ENCODE data around the gene GON7. TPM values are rescaled to one million over a fixed set of nuclear protein-coding genes. Genes with fewer than 3 reads are reported as not detected.
"Not testable (repeated sequence)": the region's sequence is repeated elsewhere in the genome, so short reads cannot be mapped to it uniquely, and the experiment has no call there.

Gene GON7
- polyA plus RNA-seq, 1 donor: 14.9 TPM

DNA sequence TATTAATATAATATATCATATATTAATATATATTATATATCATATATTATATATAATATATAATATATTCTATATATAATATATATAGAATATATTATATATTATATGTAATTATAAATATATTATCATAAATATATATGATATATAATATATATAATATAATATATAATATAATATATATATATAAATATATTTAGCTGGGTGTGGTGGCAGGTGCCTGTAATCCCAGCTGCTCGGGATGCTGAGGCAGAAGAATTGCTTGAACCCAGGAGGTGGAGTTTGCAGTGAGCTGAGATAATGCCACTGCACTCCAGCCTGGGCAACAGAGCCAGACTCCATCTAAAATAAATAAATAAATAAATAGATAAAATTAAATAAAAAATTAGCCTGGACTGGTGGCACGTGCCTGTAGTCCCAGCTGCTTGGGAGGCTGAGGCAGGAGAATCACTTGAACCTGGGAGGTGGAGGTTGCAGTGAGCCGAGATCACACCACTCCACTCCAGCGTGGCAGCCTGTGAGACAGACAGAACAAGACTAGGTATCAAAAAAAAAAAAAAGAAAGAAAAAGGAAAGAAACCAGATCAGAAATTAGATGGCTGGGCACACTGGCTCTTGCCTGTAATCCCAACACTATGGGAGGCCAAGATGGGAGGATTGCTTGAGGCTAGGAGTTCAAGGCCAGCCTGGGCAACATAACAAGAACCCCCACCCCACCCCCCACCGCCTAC is 47.1 kb downstream of the GON7 start:
- H3K9me3 ChIP-seq (ENCODE audit: control insufficient read depth, low read depth, low read length); H3K27ac ChIP-seq (ENCODE audit: low read length); H3K4me3 ChIP-seq (ENCODE audit: low read length); H3K4me1 ChIP-seq (ENCODE audit: control insufficient read depth, insufficient read depth, low read length); DNase-seq; H3K36me3 ChIP-seq (ENCODE audit: control insufficient read depth, insufficient read depth, low read length); H3K27me3 ChIP-seq (ENCODE audit: control insufficient read depth, insufficient read depth, low read length): not testable (repeated sequence)
- 83% methylated on average over 1 of the region's 5 CpGs for WGBS (ENCODE audit: insufficient coverage, low lambda C conversion rate)

DNA sequence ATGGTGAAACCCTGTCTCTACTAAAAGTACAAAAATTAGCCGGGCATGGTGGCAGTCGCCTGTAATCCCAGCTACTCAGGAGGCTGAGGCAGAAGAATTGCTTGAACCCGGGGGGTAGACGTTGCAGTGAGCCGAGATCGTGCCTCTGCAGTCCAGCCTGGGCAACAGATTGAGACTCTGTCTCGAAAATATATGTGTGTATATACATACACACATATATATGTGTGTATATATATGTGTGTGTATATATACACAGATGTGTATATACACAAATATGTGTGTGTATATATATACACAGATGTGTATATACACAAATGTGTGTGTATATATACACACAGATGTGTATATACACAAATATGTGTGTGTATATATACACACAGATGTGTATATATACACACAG is 48.5 kb downstream of the GON7 start:
- no CpG with 5 or more reads among the region's 7 CpGs for WGBS (ENCODE audit: insufficient coverage, low lambda C conversion rate)
- H3K36me3 ChIP-seq (ENCODE audit: control insufficient read depth, insufficient read depth, low read length); H3K9me3 ChIP-seq (ENCODE audit: control insufficient read depth, low read depth, low read length); H3K27me3 ChIP-seq (ENCODE audit: control insufficient read depth, insufficient read depth, low read length); H3K4me1 ChIP-seq (ENCODE audit: control insufficient read depth, insufficient read depth, low read length); DNase-seq; H3K27ac ChIP-seq (ENCODE audit: low read length); H3K4me3 ChIP-seq (ENCODE audit: low read length): not testable (repeated sequence)

DNA sequence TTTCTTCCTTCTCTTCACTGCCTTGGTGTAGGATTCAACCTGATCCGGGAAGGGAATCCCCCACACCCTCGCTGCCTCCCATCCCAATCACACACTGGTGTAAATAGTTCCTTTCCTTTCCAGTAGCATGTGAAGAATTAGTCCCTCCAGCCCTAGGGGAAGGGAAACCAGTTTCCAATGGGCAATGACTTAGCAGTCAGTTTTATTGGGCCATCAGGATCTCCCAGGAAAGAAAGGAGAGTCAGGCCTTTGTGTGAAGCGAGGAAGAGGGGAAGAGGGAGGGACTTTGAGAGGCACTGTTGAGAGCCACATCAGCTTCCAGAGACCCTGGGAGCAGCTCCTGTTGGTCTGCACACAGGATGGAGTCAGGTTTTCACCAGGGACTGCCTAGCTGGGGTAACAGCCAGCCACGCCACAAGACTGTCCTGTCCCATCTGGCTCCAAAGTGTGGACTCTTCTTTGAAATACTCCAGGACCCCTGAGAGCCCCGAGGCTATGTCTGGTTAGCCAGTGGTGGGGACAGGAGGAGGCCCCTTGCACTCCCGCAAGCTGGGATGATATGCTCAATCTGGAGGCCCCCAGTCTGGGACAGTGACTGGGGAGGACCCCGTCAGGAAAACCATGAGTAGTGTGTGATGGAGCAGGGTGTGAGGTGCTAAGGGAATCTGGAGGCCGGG is 50.0 kb downstream of the GON7 start:
- Histone ChIP-seq H3K9me3 (ENCODE audit: control insufficient read depth, low read depth, low read length) (no peaks in the 10 kb centered on the region), H3K27me3 (ENCODE audit: control insufficient read depth, insufficient read depth, low read length) (no peaks in the 10 kb centered on the region), H3K4me3 (ENCODE audit: low read length) (no peak overlapping the region), H3K27ac (ENCODE audit: low read length) (no peak overlapping the region), H3K36me3 (ENCODE audit: control insufficient read depth, insufficient read depth, low read length) (no peaks in the 10 kb centered on the region), H3K4me1 (ENCODE audit: control insufficient read depth, insufficient read depth, low read length) (peaks cover 4% of the 10 kb centered on the region)
- no peak for DNase-seq
- no CpG with 5 or more reads among the region's 8 CpGs for WGBS (ENCODE audit: insufficient coverage, low lambda C conversion rate)

DNA sequence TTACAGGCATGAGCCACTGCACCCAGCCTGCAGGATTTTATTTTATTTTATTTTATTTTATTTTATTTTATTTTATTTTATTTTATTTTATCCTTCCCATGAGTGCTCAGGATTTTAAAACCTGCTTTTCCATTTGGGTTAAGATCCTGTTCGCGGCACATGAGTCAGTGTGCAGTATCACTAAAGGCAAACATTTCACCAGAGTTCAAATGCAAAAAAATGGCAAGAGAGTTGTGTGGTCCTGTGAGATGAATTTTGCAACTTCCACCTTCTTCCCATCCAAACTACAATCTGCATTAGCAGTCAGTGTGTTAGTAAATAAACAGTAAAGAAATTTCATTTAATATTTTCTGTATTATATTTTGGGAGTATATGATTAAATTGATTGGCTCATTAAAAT is 51.2 kb downstream of the GON7 start:
- peaks cover 8% of the 10 kb centered on the region for H3K4me1 ChIP-seq (ENCODE audit: control insufficient read depth, insufficient read depth, low read length)
- no peaks in the 10 kb centered on the region for H3K9me3 ChIP-seq (ENCODE audit: control insufficient read depth, low read depth, low read length)
- no peak for DNase-seq
- no peaks in the 10 kb centered on the region for H3K36me3 ChIP-seq (ENCODE audit: control insufficient read depth, insufficient read depth, low read length)
- WGBS (ENCODE audit: insufficient coverage, low lambda C conversion rate): no CpG with 5 or more reads among the region's 2 CpGs
- H3K27ac ChIP-seq (ENCODE audit: low read length): no peak overlapping the region
- no peaks in the 10 kb centered on the region for H3K27me3 ChIP-seq (ENCODE audit: control insufficient read depth, insufficient read depth, low read length)
- H3K4me3 ChIP-seq (ENCODE audit: low read length): no peak overlapping the region

DNA sequence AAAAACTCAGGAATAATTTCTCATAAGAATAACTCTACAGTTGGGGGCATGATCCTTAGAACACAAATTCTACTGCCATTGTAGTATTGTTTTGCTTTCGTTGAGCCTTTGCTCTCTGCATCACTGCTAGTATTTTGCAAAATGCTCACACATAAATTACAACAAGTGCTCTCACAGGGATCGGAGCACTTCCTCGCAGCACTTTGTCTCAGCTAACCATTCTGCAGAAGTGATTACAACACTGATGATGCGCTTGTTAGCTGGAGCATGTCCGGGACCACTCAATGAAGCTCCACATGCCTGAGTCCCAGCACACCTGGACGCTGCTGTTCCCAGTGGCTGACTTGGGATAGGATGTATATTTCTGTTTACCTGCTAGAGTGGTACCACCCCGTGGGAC is 53.7 kb downstream of the GON7 start:
- Histone ChIP-seq H3K9me3 (ENCODE audit: control insufficient read depth, low read depth, low read length) (no peaks in the 10 kb centered on the region), H3K36me3 (ENCODE audit: control insufficient read depth, insufficient read depth, low read length) (no peaks in the 10 kb centered on the region), H3K4me3 (ENCODE audit: low read length) (no peak overlapping the region), H3K27ac (ENCODE audit: low read length) (no peak overlapping the region), H3K27me3 (ENCODE audit: control insufficient read depth, insufficient read depth, low read length) (no peaks in the 10 kb centered on the region), H3K4me1 (ENCODE audit: control insufficient read depth, insufficient read depth, low read length) (peaks cover 25% of the 10 kb centered on the region)
- no CpG with 5 or more reads among the region's 7 CpGs for WGBS (ENCODE audit: insufficient coverage, low lambda C conversion rate)
- DNase-seq: no peak

Other genes starting within 250 kb of the GON7 start
- gene ITPK1, start 91.1 kb downstream of the GON7 start, polyA plus RNA-seq: 139 TPM
- gene MOAP1, start 22.2 kb downstream of the GON7 start, polyA plus RNA-seq: 34.3 TPM
- 43.5 TPM for gene LYSET, start 21.7 kb downstream of the GON7 start, polyA plus RNA-seq
- 19.8 TPM for gene UBR7, start 191 bp upstream of the GON7 start, polyA plus RNA-seq
- 36.2 TPM for gene BTBD7, start 126.0 kb upstream of the GON7 start, polyA plus RNA-seq
- 0.27 TPM for gene COX8C, start 140.1 kb upstream of the GON7 start, polyA plus RNA-seq
- 1.5 TPM for gene UNC79, start 223.9 kb upstream of the GON7 start, polyA plus RNA-seq

All from large intestine (tissue), 3 donors.